ENCODE data around the gene CADM2.

DNA sequence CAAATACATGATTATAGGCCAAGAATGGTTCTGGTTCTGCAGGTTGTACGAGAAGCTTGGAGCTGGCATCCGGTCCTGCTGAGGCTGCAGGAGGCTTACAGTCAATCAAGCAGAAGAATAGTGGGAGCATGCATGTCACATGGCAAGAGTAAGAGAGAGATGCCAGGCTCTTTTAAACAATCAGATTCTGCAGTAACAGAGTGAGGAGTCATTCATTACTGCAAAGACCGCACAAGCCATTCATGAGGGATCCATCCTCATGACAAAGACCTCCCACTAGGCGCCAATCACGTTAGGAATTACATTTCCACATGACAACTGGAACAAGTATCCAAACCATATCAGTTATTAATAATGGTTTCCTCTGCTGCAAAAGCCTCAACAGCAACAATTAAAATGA lies 536.8 kb downstream of the CADM2 start:
- TF ChIP-seq, protein P1, sequence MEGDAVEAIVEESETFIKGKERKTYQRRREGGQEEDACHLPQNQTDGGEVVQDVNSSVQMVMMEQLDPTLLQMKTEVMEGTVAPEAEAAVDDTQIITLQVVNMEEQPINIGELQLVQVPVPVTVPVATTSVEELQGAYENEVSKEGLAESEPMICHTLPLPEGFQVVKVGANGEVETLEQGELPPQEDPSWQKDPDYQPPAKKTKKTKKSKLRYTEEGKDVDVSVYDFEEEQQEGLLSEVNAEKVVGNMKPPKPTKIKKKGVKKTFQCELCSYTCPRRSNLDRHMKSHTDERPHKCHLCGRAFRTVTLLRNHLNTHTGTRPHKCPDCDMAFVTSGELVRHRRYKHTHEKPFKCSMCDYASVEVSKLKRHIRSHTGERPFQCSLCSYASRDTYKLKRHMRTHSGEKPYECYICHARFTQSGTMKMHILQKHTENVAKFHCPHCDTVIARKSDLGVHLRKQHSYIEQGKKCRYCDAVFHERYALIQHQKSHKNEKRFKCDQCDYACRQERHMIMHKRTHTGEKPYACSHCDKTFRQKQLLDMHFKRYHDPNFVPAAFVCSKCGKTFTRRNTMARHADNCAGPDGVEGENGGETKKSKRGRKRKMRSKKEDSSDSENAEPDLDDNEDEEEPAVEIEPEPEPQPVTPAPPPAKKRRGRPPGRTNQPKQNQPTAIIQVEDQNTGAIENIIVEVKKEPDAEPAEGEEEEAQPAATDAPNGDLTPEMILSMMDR (tag by site-specific recombination; IDR thresholded peaks at IDR 0.05) = no peak
- TF ChIP-seq ZNF560 (tag by site-specific recombination; IDR thresholded peaks at IDR 0.05; ENCODE audit: borderline replicate concordance) = no peak
- TF ChIP-seq, protein P2, sequence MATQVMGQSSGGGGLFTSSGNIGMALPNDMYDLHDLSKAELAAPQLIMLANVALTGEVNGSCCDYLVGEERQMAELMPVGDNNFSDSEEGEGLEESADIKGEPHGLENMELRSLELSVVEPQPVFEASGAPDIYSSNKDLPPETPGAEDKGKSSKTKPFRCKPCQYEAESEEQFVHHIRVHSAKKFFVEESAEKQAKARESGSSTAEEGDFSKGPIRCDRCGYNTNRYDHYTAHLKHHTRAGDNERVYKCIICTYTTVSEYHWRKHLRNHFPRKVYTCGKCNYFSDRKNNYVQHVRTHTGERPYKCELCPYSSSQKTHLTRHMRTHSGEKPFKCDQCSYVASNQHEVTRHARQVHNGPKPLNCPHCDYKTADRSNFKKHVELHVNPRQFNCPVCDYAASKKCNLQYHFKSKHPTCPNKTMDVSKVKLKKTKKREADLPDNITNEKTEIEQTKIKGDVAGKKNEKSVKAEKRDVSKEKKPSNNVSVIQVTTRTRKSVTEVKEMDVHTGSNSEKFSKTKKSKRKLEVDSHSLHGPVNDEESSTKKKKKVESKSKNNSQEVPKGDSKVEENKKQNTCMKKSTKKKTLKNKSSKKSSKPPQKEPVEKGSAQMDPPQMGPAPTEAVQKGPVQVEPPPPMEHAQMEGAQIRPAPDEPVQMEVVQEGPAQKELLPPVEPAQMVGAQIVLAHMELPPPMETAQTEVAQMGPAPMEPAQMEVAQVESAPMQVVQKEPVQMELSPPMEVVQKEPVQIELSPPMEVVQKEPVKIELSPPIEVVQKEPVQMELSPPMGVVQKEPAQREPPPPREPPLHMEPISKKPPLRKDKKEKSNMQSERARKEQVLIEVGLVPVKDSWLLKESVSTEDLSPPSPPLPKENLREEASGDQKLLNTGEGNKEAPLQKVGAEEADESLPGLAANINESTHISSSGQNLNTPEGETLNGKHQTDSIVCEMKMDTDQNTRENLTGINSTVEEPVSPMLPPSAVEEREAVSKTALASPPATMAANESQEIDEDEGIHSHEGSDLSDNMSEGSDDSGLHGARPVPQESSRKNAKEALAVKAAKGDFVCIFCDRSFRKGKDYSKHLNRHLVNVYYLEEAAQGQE (tag by site-specific recombination; IDR thresholded peaks at IDR 0.05) = no peak
- TF ChIP-seq, protein P3, sequence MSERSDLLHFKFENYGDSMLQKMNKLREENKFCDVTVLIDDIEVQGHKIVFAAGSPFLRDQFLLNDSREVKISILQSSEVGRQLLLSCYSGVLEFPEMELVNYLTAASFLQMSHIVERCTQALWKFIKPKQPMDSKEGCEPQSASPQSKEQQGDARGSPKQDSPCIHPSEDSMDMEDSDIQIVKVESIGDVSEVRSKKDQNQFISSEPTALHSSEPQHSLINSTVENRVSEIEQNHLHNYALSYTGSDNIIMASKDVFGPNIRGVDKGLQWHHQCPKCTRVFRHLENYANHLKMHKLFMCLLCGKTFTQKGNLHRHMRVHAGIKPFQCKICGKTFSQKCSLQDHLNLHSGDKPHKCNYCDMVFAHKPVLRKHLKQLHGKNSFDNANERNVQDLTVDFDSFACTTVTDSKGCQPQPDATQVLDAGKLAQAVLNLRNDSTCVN (tag by site-specific recombination; optimal IDR thresholded peaks at IDR 0.05) = no peak
- TF ChIP-seq, protein P4, sequence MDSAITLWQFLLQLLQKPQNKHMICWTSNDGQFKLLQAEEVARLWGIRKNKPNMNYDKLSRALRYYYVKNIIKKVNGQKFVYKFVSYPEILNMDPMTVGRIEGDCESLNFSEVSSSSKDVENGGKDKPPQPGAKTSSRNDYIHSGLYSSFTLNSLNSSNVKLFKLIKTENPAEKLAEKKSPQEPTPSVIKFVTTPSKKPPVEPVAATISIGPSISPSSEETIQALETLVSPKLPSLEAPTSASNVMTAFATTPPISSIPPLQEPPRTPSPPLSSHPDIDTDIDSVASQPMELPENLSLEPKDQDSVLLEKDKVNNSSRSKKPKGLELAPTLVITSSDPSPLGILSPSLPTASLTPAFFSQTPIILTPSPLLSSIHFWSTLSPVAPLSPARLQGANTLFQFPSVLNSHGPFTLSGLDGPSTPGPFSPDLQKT (IDR thresholded peaks at IDR 0.05; ENCODE audit: borderline replicate concordance, low read depth, low read length) = no peak
- TF ChIP-seq, protein P5, sequence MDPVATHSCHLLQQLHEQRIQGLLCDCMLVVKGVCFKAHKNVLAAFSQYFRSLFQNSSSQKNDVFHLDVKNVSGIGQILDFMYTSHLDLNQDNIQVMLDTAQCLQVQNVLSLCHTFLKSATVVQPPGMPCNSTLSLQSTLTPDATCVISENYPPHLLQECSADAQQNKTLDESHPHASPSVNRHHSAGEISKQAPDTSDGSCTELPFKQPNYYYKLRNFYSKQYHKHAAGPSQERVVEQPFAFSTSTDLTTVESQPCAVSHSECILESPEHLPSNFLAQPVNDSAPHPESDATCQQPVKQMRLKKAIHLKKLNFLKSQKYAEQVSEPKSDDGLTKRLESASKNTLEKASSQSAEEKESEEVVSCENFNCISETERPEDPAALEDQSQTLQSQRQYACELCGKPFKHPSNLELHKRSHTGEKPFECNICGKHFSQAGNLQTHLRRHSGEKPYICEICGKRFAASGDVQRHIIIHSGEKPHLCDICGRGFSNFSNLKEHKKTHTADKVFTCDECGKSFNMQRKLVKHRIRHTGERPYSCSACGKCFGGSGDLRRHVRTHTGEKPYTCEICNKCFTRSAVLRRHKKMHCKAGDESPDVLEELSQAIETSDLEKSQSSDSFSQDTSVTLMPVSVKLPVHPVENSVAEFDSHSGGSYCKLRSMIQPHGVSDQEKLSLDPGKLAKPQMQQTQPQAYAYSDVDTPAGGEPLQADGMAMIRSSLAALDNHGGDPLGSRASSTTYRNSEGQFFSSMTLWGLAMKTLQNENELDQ (tag by site-specific recombination; IDR thresholded peaks at IDR 0.05; ENCODE audit: low read depth) = no peak
- TF ChIP-seq YY1 (tag by site-specific recombination; IDR thresholded peaks at IDR 0.05) = no peak
- TF ChIP-seq ZEB2 (tag by site-specific recombination; IDR thresholded peaks at IDR 0.05) = no peak
- TF ChIP-seq, protein P6, sequence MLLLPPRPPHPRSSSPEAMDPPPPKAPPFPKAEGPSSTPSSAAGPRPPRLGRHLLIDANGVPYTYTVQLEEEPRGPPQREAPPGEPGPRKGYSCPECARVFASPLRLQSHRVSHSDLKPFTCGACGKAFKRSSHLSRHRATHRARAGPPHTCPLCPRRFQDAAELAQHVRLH (tag by site-specific recombination; IDR thresholded peaks at IDR 0.05) = no peak
